ENCODE data around the gene INPP4A.

Gene INPP4A

GRCh38 chr2:98438190-98439133 is 6.2 kb upstream of the INPP4A start:
- DNase-seq: no peak

GRCh38 chr2:98441706-98442450 is 2.8 kb upstream of the INPP4A start:
- DNase-seq: no peak

GRCh38 chr2:98442488-98442887 is 2.2 kb upstream of the INPP4A start:
- no peak for DNase-seq

GRCh38 chr2:98445177-98445682 is 572 bp downstream of the INPP4A start:
- DNase-seq: no peak

- DNase-seq: no peak
These were observed 1.3 kb downstream of the INPP4A start for GRCh38 chr2:98445683-98446581.

GRCh38 chr2:98446850-98447249 is 2.2 kb downstream of the INPP4A start:
- no peak for DNase-seq

GRCh38 chr2:98448441-98449145 is 3.9 kb downstream of the INPP4A start:
- no peak for DNase-seq

GRCh38 chr2:98452396-98453027 is 7.9 kb downstream of the INPP4A start:
- no peak for DNase-seq

- no peak for DNase-seq
These were observed 8.4 kb downstream of the INPP4A start for GRCh38 chr2:98453083-98453482.

GRCh38 chr2:98453531-98453930 is 8.9 kb downstream of the INPP4A start:
- DNase-seq: no peak

GRCh38 chr2:98454073-98454472 is 9.4 kb downstream of the INPP4A start:
- DNase-seq: no peak

GRCh38 chr2:98454500-98455235 is 10.0 kb downstream of the INPP4A start:
- no peak for DNase-seq

GRCh38 chr2:98455494-98455976 is 10.9 kb downstream of the INPP4A start:
- no peak for DNase-seq

- DNase-seq: no peak
These were observed 12.5 kb downstream of the INPP4A start for GRCh38 chr2:98457045-98457696.

- DNase-seq: no peak
These were observed 13.5 kb downstream of the INPP4A start for GRCh38 chr2:98458207-98458606.

- no peak for DNase-seq
These were observed 14.2 kb downstream of the INPP4A start for GRCh38 chr2:98458667-98459380.

GRCh38 chr2:98459496-98460175 is 15.0 kb downstream of the INPP4A start:
- DNase-seq: no peak

- no peak for DNase-seq
These were observed 16.2 kb downstream of the INPP4A start for GRCh38 chr2:98460573-98461497.

Measured in NCI-H1436 (cell line).